GM21737 (cell line): ENCODE results near the gene CSNK1A1L.

Source experiments
- ATAC-seq: cut with Tn5 transposase; IDR thresholded peaks from one replicate; pipeline ENCODE4 v1.9.1; 2021; ENCODE audit warnings: mild to moderate bottlenecking, moderate library complexity; ENCODE audit not compliant: unreplicated experiment

Gene CSNK1A1L

DNA sequence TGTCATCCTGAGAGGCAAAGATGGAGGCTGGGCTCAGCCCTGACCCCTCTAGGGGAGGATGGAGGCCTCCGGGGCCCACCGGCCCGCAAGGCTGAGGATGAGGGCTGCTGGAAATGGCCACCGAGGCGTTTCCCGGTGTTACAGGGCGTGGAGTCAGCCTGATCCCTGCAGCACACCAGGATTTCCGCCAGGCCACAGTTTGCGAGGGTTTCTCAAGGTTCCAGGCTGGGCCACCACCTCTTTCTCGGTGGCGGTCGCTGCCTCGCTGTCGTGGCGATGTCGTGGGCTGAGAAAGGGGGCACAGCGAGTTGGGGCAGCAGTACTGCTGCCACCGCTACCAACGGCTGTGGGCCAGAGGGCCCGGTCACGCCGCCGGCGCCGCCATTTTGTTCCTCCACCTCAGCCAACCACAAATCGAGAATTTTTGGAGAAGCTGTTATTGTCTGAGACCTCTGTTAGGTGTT, at the start of gene CSNK1A1L:
Gene CSNK1A1L (minus strand): TSS at position 414 of the 464 bp plus-strand sequence. CDS start 408 bp downstream, at position 6.
- no peak for ATAC-seq

DNA sequence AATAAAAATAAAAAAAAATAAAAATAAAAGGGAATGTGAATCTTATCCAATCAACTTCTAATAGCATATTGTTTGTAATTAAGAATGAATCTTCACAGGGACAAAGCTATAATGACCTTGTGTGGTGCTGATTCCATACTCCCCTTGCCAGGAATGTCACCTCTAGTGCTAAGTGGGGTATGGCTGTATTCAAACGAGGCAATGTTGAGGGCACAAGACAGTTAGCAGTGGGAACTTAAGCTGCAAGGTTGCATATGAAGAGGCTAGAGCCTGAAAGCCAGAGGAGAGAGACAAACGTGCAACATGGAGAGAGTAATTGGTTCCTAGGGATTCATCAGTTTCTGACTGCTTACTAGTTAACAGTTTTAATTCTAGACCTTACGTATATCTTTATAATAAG, 43.9 kb upstream of the CSNK1A1L start:
- ATAC-seq: no peak

DNA sequence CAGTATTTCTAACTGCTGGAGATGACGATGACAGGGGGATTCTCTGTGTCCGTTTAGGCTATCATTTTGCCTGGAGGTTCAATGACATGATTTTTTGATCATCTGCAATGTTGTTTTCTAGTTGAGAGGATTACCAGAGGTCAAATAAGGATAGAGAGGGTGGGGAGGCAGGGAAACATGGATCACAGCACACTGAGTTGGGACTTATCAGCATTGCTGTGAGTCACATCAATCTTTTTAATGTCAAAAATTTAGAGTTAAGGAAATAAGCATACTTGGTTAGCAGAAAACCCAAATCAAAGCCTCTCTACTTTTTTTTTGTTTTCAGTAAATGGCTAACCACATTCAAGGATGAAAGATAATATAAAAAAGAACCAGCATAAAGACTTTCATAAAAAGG, 43.0 kb upstream of the CSNK1A1L start:
- ATAC-seq: no peak

DNA sequence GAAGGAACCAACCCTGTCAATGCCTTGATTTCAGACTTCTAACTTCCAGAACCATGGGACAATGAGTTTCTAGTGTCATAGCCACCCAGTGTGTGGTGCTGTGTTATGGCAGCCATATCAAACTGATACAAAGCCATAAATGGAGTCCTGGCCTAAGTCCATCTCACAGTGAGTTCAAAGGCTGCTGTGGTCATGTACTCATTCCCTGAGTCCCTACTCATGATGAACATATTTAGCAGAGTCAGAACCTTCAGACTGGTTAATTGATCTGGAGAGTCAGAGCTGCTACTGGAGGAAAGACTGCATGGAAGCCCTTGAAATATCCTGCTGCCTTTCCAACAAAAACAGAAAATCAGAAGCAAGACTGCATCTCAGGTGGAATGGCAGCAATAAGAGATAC, 39.2 kb upstream of the CSNK1A1L start:
- no peak for ATAC-seq

DNA sequence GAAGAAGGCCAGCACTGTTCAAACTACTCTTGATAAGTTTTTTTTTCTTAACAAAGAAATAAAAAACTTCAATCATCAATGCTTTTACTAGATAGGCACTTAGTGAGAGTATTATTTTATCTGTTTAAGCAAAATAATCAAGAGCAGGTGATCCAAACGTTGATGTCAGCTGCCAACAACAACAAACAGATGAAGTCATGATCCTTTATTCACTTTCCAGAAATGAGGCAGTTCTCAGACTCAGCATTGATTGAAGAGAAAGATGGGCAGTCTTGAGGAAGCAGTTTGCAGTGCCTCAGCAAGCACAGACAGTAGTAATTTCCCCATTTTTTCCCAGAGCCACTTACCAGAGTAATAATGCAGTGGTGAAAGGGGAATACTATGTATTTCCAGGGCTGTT, 38.4 kb upstream of the CSNK1A1L start:
- no peak for ATAC-seq

DNA sequence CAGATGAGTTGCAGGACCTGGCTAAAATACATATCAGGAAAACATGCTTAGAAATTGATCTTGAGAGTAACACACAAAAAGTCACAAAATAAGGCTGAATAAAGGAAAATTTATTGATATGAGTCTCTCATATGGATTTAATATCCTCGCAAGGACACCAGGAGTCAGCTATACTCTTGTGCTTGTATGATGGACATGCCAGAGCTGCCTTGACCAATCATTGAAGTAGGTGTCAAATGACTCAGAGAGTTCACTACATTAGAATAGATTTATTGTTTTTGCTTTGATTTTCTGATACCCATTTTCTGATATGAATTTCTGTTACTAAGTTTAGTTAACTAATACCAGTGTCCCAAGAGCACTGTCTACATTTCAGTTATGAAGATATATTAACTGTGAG, 37.4 kb upstream of the CSNK1A1L start:
- no peak for ATAC-seq

DNA sequence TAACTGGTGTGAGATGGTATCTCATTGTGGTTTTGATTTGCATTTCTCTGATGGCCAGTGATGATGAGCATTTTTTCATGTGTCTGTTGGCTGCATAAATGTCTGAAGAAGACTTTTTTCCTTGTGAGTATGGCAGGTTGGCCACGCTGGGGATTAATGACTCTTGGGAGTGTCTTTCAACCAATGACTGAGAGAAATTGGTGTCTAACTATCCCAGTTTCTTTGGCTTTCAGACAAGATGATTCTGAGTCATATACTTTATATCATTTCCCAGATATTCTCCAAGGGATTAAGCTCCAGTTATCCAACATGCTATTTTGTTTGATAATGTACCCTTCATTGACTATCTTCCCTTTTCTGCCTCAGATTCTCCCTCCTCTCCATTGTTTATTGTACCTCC, 35.5 kb upstream of the CSNK1A1L start:
- no peak for ATAC-seq

DNA sequence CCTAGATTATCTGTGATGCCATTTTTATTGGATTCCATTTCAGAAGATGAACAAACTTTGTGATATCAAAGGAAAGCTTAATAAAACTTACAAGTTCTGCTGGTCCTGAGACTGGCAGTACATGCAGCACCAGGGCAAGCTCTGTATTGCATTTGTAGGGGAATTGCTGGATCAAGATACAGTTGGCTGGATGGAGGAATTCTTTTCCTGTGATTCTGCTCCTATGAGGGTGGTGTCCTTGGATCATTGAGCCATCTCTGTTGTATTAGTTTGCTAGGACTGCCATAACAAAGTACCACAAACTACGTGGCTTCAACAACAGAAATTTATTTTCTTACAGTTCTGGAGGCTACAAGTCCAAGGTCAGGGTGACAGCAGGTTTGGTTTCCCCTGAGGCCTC, 33.9 kb upstream of the CSNK1A1L start:
- no peak for ATAC-seq

DNA sequence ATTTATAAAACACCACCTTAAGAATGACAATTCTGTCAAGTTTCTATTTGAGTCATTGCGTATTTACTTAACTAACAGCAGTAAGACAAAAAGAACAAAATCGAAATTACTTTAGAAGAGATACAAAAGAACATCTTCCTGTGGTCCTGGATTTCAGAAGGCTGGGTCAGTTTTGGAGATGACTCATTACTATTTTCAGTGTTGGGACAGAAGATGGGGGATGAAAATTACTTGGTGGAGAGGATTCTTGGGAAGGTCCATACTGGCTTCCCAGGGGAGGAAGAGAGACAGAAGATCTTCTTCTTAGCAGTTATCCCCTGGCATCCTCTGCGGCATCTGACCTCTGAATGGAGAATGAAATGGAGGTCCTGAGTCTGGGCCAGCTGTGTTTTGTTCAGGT, 33.5 kb upstream of the CSNK1A1L start:
- ATAC-seq: no peak

DNA sequence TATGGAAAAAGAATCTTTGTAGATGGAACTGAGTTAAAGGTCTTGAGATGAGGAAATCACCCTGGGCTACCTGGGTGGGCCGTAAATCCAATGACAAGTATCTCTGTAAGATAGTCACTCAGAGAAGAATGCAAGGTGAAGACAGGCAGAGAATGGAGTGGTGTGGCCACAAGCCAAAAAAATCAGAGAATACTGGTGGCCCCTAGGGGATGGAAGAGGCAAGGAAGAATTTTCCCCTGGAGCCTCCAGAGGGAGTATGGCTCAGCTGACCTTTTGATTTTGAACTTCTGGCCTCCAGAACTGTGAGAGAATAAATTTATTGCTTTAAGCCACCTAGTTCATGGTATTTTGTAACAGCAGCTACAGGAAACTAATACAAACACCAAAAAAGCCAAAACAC, 32.7 kb upstream of the CSNK1A1L start:
- no peak for ATAC-seq

DNA sequence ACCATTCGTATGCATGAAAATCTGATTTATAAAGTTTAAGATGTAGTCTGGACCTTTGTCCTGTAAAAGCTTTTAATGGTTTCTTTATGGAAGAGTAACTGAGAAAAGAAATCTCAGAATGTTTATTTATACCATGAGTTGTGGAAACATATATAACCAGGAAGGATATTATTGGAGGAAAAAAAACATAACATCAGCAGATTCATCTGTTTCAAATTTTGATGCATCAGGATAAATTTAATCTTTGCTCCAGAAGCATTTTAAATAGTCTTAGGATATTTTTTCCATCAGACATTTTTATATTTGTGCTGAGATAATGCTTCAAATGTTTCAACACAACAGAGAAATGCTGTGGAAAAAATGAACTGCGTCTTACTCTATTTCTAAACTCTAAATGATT, 31.2 kb upstream of the CSNK1A1L start:
- ATAC-seq: no peak

DNA sequence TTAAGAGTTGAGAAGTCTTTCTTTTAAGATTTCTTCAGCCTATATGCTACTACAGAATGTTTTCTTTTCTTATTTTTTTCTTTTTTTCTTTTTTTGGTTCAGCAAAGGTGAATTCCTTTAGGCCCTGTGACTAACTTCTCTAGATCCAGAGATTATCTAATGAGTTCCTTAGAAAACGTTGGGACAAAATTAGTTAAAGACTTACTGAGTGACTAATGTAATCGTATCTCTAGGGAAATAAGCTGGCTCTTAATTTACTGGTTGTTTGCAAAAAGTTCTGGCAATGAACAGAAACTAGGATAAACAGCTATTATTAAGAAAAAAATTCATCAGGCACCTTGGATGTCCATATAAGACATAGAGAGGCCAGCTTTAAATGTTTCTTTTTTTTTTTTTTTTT, 30.7 kb upstream of the CSNK1A1L start:
- ATAC-seq: no peak

DNA sequence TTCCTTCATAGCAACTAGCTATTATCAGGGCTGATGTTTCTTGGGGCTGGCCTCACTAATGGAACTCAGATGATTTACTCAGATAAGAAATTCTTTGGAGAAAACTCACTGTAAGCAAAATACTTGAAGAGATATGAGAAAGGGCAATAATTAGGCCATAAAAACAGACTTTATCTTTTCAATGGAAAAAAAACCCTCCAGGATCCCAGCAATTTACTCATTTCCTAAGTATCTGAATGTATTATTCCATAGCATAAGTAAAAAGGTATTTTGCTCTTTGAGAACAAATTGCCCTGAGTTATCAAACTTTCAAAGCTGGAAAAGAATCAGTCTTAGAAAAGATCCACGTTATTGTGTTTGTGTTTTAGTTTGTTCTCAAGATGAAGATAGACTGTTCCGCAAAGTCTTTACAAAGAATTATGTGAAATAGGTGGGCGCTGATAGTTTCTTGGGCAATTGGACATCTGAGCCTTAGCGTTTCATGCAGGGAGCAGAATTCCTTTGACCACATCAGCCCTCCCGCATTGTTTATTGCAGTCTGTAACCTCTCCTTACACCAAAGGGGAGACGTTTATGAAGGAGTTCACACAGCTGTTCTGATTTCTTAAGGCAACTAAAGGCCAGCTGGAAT, 29.1 kb upstream of the CSNK1A1L start:
- ATAC-seq: no peak

DNA sequence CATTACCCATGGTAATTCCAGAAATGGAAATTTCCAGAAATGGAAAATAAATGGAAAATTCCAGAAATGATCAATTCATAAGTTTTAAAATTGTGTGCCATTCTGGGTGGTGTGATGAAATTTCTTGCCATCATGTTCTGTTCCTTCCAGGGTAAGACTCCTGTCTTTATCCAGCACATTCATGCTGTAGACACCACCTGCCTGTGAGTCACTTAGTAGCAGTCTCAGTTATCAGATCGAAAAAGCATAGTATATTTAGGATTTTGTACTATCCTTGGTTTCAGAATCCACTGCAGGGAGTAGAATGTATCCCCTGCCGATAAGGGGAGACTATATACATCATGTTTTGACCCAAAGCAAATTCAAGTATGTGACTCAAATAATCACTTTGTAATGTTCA, 26.7 kb upstream of the CSNK1A1L start:
- no peak for ATAC-seq

DNA sequence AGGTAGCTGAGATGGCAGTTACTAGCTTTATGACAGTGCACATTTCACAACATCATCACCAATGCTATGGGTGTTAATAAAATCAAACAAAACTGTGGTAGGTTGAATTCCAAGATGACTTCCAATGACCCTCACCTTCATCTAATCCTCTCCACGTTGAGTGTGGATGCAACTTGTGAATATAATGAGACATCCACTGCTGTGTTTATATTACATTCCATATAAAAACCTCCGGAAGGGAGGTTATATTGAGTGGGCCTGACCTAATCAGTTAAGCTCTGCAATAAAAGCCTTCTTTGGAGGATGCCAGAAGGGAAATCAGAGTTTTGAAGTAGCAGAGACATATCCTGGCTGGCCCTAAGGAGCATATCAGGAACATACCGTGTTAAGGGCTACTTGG, 25.6 kb upstream of the CSNK1A1L start:
- ATAC-seq: no peak

DNA sequence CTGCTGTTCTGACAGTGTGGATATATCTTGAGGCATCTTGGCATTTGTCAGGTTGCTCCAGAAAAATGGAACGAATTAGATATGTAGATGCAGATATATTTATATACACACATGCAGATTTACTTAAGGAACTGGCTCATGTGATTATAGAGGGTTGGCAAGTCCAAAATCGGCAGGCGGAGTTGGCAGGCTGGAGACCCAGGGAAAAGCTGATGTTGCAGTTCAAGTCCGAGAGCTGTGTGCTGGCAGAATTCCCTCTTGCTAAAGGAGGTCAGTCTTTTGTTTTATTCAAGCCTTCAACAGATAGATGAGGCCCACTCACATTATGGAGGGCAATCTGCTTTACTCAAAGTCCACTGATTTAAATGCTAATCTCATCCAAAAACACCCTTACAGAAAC, 24.4 kb upstream of the CSNK1A1L start:
- ATAC-seq: no peak

DNA sequence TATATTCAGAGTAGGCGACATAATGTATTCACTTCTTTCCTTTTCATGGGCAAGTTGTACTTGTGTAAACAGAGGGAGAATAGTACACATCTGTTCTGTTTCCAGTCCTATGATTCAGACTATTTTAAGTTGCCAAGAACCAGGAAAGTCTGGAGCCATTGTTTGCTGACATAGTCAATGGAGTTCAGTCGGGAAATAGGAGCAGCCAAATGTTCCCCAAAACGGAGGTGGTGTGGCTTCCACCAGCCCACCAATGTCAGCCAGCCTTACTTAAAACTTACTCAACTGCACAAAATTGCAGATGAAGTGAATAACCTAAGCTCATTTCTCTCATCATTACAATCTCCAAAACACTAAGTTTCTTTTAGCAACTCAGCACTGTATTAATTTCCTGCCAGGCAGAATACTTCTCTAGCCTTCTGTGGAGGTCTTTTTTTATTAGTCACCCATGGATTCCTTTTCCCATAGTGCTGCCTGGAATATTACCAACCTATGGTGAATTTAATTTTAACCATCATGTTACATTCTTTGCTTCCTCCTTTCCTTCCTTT, 22.3 kb upstream of the CSNK1A1L start:
- ATAC-seq: no peak

DNA sequence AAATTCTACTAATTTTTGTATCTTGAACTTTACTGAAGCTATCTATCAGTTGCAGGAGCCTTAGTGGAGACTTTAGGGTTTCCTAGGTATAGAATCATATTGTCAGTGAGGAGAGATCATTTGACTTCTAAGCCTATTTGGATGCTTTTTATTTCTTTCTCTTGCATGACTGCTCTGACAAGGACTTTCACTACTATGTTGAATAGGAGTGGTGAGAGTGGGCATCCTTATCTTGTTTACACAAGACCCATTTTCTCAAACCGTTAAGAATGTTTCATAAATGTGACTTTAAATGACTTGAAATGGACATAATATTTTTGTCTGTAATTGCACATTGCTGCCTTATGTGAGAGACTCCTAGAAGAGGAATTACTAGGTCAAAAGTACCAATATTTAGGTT, 17.9 kb upstream of the CSNK1A1L start:
- no peak for ATAC-seq

DNA sequence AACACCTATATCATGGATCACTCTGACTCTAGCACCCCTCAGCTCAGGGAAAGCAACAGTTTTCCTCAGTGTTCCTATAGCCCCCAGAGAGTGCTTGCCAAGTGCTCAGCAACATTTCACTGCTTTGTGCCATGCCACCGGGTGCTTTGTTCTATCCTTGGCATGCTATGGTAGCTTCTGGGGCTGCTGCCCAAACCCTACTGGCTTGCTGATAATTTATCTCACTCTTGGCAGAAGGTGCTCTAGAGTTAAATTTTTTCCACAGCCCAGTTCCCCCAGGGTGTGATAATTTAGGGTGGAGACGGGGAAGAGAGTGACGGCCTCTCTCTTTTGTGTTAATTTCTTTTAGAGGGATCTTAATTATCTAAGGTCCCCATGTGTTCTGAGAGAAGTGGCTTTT, 12.6 kb upstream of the CSNK1A1L start:
- ATAC-seq: no peak

DNA sequence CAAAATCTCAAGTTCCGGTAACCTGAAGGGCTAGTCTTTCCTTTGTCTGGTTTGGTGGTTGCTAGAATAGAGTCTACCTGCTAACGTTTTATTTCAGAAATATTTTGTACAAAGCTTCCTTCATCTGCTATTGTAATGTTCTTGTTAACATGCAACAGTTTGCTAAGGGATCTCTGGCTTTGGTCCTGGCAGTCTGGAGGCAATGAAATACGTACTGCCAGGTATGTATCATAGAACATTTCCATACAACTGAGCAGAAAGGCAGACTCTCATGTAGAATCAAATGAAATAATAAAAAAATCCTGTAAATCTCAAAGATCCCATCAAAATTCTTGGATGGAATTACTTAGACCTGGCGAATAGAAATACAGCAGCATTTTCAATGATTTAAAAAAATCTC, 8.8 kb upstream of the CSNK1A1L start:
- no peak for ATAC-seq

DNA sequence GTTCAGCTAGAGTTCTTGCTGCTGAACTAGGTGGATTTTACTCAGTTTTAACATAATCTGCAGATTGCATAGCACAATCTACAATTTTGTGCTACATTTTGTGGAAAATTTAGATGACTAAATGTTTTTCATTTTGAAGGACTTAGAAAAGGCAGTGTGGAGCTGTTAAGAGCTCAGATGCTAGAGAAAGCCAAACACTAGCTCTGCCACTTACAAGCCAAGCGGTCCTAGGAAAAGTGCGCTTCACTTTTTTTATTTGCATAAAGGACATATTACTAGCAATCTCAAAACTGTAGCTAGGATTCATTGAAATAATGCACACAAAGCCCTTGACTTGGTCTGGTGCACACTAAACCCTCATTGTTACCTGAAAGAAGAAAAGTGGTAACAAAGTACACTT, 8.1 kb upstream of the CSNK1A1L start:
- ATAC-seq: no peak

DNA sequence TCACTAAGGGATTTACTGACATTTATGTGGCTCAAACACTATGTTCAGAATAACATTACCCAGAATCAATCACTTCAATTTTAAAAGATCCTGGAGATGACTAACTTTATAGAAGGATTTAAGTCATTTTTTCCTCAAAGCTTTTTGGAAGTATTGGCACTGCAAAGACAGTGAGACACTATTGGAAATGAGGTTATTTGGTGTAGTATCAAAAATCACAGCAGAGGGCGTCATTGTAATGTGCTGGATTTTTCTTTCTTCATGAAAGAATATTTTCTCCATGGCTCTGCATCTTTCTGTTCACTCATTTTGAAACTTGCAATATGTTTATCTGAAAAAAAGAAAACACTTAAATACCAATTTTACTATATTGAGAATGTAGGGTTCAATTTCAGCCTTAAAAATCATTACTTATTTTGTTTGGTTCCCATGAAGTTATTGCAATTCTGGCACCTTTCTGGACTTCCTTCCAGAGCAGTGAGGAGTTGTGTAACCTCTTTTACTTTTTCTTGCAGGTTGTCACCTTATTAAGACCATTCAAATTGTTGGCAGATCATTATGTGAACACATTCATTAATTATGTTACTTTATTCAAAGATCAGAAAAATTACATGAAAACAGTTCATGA, 3.7 kb upstream of the CSNK1A1L start:
- no peak for ATAC-seq

DNA sequence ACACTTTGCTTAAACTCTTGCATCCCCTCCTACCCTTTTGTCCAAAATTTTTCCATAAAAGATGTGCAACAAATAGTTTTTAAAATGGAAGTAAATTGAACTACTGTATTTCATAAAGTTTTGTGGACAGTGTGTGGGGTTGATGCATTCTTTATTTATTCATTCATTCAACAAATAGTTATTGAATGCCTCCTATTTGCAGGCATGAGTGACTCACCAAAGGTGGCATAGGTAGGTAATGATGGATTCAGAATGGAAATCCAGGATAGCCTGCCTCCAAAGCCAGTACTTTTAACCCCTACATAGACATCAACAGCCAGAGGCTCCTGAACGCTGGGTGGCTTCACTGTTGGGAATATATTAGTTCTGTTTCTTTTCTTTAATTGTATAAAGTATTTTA, 2.4 kb upstream of the CSNK1A1L start:
- ATAC-seq: no peak
